ENCODE data around the gene FBXW5.
A peak's percentile ranks its signal among the peaks of the same experiment; 100 is the strongest.

FBXW5 gene

GRCh38 chr9:136978073-136978864, 33.7 kb upstream of the FBXW5 start:
- Mint-ChIP-seq H3K27me3 (ENCODE audit: low read depth) (no peaks in the 10 kb centered on the region), H3K27ac (no peak overlapping the region), H3K4me1 (no peaks in the 10 kb centered on the region), H3K36me3 (ENCODE audit: low read depth) (no peaks in the 10 kb centered on the region), H3K9me3 (no peaks in the 10 kb centered on the region), H3K4me3 (peak overlapping the region in 1 of 3 experiments; percentile 23)
- TF ChIP-seq CTCF (IDR thresholded peaks at IDR 0.05; ENCODE audit: unreplicated experiment in 3 of 3) = no peak

- no peaks in the 10 kb centered on the region for H3K27me3 Mint-ChIP-seq (ENCODE audit: low read depth)
- H3K36me3 Mint-ChIP-seq (ENCODE audit: low read depth) = no peaks in the 10 kb centered on the region
- H3K4me1 Mint-ChIP-seq = no peaks in the 10 kb centered on the region
- TF ChIP-seq CTCF (IDR thresholded peaks at IDR 0.05; ENCODE audit: unreplicated experiment in 3 of 3) = no peak
- H3K27ac Mint-ChIP-seq = no peak overlapping the region
- H3K9me3 Mint-ChIP-seq = no peaks in the 10 kb centered on the region
- H3K4me3 Mint-ChIP-seq = peak overlapping the region; percentile 69 to 77 (median 70)
These were observed 33.1 kb upstream of the FBXW5 start for GRCh38 chr9:136977649-136978072.

- peak within 1 kb of the TSS in 1 of 3 experiments; percentile 48 for H3K27ac Mint-ChIP-seq
- no peaks in the 10 kb centered on the region for H3K27me3 Mint-ChIP-seq (ENCODE audit: low read depth)
- no peaks in the 10 kb centered on the region for H3K9me3 Mint-ChIP-seq
- no peak for TF ChIP-seq CTCF (IDR thresholded peaks at IDR 0.05; ENCODE audit: unreplicated experiment in 3 of 3)
- peak within 1 kb of the TSS; percentile 69 to 77 (median 70) for H3K4me3 Mint-ChIP-seq
- H3K36me3 Mint-ChIP-seq (ENCODE audit: low read depth) = no peaks in the 10 kb centered on the region
- no peaks in the 10 kb centered on the region for H3K4me1 Mint-ChIP-seq
These were observed 32.7 kb upstream of the FBXW5 start, which contains the start of gene PTGDS for GRCh38 chr9:136977223-136977622. PTGDS (plus strand) TSS chr9:136977504; CDS start chr9:136977579, 75 bp downstream.

GRCh38 chr9:136975644-136976043, 31.1 kb upstream of the FBXW5 start:
- Mint-ChIP-seq H3K36me3 (ENCODE audit: low read depth) (no peaks in the 10 kb centered on the region), H3K4me1 (no peaks in the 10 kb centered on the region), H3K27ac (no peak overlapping the region), H3K27me3 (ENCODE audit: low read depth) (no peaks in the 10 kb centered on the region), H3K4me3 (no peak overlapping the region), H3K9me3 (no peaks in the 10 kb centered on the region)
- no peak for TF ChIP-seq CTCF (IDR thresholded peaks at IDR 0.05; ENCODE audit: unreplicated experiment in 3 of 3)

- no peaks in the 10 kb centered on the region for H3K9me3 Mint-ChIP-seq
- H3K27ac Mint-ChIP-seq = no peak overlapping the region
- TF ChIP-seq CTCF (IDR thresholded peaks at IDR 0.05; ENCODE audit: unreplicated experiment in 3 of 3) = no peak
- peak overlapping the region in 1 of 3 experiments; percentile 47 for H3K4me3 Mint-ChIP-seq
- no peaks in the 10 kb centered on the region for H3K27me3 Mint-ChIP-seq (ENCODE audit: low read depth)
- H3K4me1 Mint-ChIP-seq = no peaks in the 10 kb centered on the region
- H3K36me3 Mint-ChIP-seq (ENCODE audit: low read depth) = no peaks in the 10 kb centered on the region
These were observed 30.4 kb upstream of the FBXW5 start for GRCh38 chr9:136974817-136975535.
